ENCODE measurements around the gene PRR35.

The PRR35 gene

GRCh38 chr16:565419-566330, 5.5 kb downstream of the PRR35 start:
- DNase-seq, result no peak

DNA sequence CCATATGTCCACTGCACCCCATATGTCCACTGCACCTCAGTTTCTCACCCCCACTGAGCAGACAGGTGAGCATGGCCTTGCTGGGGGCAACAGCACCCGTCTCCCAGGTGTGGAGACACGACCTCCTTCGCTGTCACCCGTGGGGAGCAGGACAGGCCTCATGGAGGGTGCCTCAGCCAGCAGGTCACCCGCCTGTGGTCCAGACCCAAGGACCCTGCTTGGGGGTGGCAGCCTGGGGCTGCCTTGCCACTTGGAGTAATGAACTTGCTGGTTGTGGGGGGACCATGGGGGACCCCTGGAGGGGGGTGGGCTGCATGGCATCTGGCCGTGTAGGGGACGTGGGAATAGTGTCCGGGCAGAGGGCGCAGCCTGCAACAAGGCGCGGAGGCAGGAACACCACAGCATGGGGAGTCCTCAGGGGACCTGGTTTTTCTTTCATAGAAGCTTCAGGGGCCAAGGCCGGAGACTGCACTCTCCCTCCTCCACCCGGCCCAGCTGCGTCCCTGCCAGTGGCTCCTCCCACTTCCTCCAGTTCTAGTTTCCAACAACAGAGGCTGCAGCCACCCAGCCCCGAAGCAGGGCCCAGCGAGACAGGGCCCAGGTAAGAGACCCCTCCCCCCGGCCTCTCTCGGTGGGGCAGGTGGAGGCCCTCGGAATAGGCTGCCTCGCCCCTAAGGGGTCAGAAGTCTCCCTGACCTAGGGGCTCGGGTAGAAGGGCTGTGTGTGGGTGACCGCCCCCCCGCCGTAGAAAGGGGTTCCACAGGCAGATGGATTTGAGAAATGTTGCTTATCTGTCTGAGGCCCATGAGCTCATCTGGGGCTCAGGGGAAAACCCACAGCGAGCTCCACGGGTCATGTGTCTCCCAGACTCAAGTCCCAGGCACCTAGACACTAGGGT, 6.5 kb downstream of the PRR35 start, which contains the start of gene NHLRC4:
Gene NHLRC4 (plus strand): TSS at position 531 of the 898 bp plus-strand sequence. CDS start 1,043 bp downstream, outside the sequence.
- peak; percentile 49 for DNase-seq

GRCh38 chr16:567373-568256, 7.4 kb downstream of the PRR35 start:
- DNase-seq, result no peak

GRCh38 chr16:568401-569258, 8.4 kb downstream of the PRR35 start:
- no peak for DNase-seq

GRCh38 chr16:569445-570254, 9.5 kb downstream of the PRR35 start, which contains the start of gene PIGQ:
Gene PIGQ (plus strand): TSS chr16:569968. CDS start chr16:574075, 4,107 bp downstream.
- DNase-seq, result peak; percentile 68

- DNase-seq, result no peak
Observed at GRCh38 chr16:572865-573650, 12.9 kb downstream of the PRR35 start.

GRCh38 chr16:574021-574760, 14.0 kb downstream of the PRR35 start:
- DNase-seq, result no peak

DNA sequence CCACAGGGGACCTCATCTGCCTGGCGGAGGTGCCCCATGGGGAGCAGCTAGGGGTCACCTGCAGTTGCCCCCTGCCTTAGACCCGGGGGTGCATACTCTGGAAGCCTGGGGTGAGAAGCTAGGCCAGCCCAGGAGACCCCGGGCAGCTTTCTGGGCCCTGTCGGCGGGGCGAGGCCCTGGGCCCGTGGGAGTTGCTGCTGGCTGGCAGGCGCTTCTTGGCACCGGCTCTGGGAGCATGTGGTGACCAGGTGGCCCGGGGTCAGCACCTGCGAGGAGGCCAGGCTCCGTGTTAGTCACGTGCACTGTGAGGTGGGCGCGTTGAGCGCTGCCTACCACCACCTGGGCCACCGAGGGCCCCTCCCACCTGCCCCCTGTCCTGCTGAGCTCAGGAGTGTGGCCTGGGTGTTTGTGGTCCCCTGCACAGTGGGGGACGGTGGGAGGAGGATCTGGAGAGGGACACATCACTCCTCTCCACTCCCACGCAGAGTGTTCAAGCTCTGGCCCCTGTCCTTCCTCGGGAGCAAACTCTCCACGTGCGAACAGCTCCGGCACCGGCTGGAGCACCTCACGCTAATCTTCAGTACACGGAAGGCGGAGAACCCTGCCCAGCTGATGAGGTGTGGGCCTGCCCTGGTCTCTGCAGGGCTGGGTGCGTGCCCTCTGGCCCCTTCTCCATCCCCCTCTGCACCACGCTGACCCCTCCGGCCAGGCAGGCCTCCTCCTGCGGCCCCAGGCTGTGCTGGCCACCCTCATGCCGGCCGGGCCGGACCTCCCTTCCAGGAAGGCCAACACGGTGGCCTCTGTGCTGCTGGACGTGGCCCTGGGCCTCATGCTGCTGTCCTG, 15.4 kb downstream of the PRR35 start:
- DNase-seq, result no peak

GRCh38 chr16:576197-576822, 16.1 kb downstream of the PRR35 start:
- DNase-seq, result no peak

- DNase-seq, result no peak
Observed at GRCh38 chr16:576823-577201, 16.6 kb downstream of the PRR35 start.

- DNase-seq, result no peak
Observed at GRCh38 chr16:577796-578195, 17.6 kb downstream of the PRR35 start.

DNA sequence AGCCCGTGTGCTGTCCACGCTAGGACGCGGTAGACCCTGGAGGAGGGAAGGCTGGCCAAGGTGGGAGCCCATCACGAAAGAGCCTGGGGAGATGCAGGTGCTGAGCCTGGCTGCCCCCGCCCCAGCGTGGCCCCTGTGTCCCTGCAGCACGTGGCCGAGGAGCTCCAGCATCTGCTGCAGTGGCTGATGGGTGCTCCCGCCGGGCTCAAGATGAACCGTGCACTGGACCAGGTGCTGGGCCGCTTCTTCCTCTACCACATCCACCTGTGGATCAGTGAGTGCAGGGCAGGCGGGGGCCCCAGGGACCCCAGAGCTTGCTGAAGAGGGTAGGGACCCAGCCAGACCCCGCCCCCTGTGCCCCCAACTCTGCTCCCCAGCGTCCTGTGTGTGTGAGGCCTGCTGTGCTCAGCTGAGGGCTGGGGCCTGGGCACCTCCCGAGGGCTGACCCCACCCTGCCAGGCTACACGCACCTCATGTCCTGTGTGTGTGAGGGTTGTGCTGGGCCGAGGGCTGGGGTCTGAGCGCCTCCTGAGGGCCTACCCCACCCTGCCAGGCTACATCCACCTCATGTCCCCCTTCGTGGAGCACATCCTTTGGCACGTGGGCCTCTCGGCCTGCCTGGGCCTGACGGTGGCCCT, 18.2 kb downstream of the PRR35 start:
- no peak for DNase-seq

- peak; percentile 53 for DNase-seq
Observed at GRCh38 chr16:578870-579405, 18.7 kb downstream of the PRR35 start.

GRCh38 chr16:580141-580945, 20.1 kb downstream of the PRR35 start:
- no peak for DNase-seq

DNA sequence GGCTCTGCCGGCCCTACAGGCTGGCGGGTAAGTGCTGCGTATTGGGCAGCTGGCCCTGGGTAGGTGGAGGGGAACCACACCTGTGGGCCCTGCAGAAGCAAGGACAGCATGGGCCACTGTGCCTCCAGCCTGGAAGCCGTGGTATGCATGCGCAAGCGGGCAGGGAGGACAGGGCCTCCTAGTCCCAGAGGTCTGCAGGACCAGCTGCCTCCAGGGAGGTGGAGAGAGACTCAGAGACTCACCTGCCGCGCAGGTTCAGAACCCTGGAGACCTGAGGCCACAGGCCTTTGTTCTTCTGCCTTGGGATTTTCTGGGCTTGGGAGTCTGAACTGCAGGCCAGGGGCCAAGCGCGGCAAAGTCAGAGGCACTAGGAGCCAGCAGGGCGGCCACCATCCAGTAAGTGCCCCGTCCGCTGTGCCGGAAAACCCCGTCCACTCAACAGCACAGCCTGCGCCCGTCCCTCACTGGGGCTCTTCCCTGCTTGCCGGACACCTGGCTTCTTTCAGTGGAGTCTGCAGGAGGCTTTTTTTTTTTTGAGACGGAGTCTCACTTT, 20.8 kb downstream of the PRR35 start:
- no peak for DNase-seq

Data from activated effector memory CD4-positive, alpha-beta T cell treated with Interleukin-2 at 50 U/mL for 16 hours (primary cell).